GM12878 (cell line): ENCODE data around the gene DNAJC13. TPM values are rescaled to one million over a fixed set of nuclear protein-coding genes. Genes with fewer than 3 reads are reported as not detected.
A peak's percentile ranks its signal among the peaks of the same experiment; 100 is the strongest.

Experiments
- ATAC-seq: fragments of 200-7000 bp; cut with Tn5 transposase; 3 replicates; pipeline ENCODE4 v1.9.1; 2020; ENCODE audit warnings: mild to moderate bottlenecking, moderate library complexity
- BruUV-seq: library from RNA; stranded (reverse); fragments of 400-500 nt; replicated peaks from 2 replicates; lab custom pipeline; 2021; lab: Mats Ljungman, UMichigan
- CTCF ChIA-PET: fragments of 300-600 bp; sonication (Branson Sonifier 250); formaldehyde crosslinking; extraction: SDS; loops from one replicate; lab custom pipeline; 2021; ENCODE audit warnings: inconsistent platforms; lab: Yijun Ruan, JAX
- POLR2A ChIA-PET: fragments of 350-600 bp; formaldehyde crosslinking; extraction: SDS; loops from one replicate; lab custom pipeline; 2021; ENCODE audit warnings: inconsistent platforms; lab: Charles Lee
- RAD21 ChIA-PET: fragments of 300-600 bp; sonication (Branson Sonifier 250); formaldehyde crosslinking; loops from one replicate; lab custom pipeline; 2023; ENCODE audit warnings: antibody characterized with exemption; ENCODE audit not compliant: unreplicated experiment; lab: Charles Lee
- SMC1A ChIA-PET: fragments of 300-600 bp; sonication (Branson Sonifier 250); formaldehyde crosslinking; loops from one replicate; lab custom pipeline; 2023; ENCODE audit not compliant: unreplicated experiment, uncharacterized antibody; lab: Charles Lee
- DNase-seq: peaks from one replicate; pipeline ENCODE4 v3.0.0-alpha.2; 2011; ENCODE audit warnings: low read depth, low spot score
- FAIRE-seq: peaks from 3 replicates; lab custom pipeline; 2011; peaks lifted over from hg19 to GRCh38; lab: Jason Lieb, UNC
- H2AFZ ChIP-seq: 2 replicates; pipeline ENCODE4 v1.6.0; 2011; ENCODE audit warnings: low read depth, low read length, control low read depth; ENCODE audit not compliant: control insufficient read depth
- H3K27ac ChIP-seq: 2 replicates; pipeline ENCODE4 v1.5.1; 2011; ENCODE audit warnings: control low read depth; ENCODE audit not compliant: control insufficient read depth, insufficient read depth
- H3K27me3 ChIP-seq, 2 experiments: replicated peaks in 1 of 2; 2 replicates each; pipeline versions ENCODE4 v1.6.0 to v1.6.1; 2011; ENCODE audit warnings: low read length in 1 of 2; ENCODE audit not compliant: control insufficient read depth in 2 of 2, insufficient read depth in 2 of 2
- H3K36me3 ChIP-seq, 2 experiments: 2 replicates each; pipeline ENCODE4 v1.5.1; 2011; ENCODE audit warnings: low read length in 1 of 2; ENCODE audit not compliant: control insufficient read depth in 2 of 2, insufficient read depth in 2 of 2
- H3K4me1 ChIP-seq: 2 replicates; pipeline ENCODE4 v1.6.1; 2011; ENCODE audit warnings: mild to moderate bottlenecking, low read length, moderate library complexity, mixed read lengths; ENCODE audit not compliant: control insufficient read depth, insufficient read depth
- H3K4me2 ChIP-seq: 2 replicates; pipeline ENCODE4 v1.6.0; 2011; ENCODE audit warnings: control low read depth; ENCODE audit not compliant: control insufficient read depth, insufficient read depth
- H3K4me3 ChIP-seq: fragments of 200-600 bp; sonication (generic); 2 replicates; pipeline ENCODE4 v1.5.1; 2016
- H3K79me2 ChIP-seq: 2 replicates; pipeline ENCODE4 v1.6.0; 2011; ENCODE audit warnings: low read length; ENCODE audit not compliant: control insufficient read depth, insufficient read depth
- H3K9ac ChIP-seq: 2 replicates; pipeline ENCODE4 v1.8.0; 2011; ENCODE audit warnings: low read length, control low read depth, mixed read lengths; ENCODE audit not compliant: control insufficient read depth, insufficient read depth
- H3K9me3 ChIP-seq: replicated peaks from 3 replicates; pipeline ENCODE4 v1.5.1; 2011; ENCODE audit warnings: mild to moderate bottlenecking, low read length; ENCODE audit not compliant: control insufficient read depth, insufficient read depth
- H4K20me1 ChIP-seq: 2 replicates; pipeline ENCODE4 v1.6.0; 2011; ENCODE audit not compliant: control insufficient read depth, insufficient read depth
- DPF2 ChIP-seq: fragments of 450-650 bp; IDR thresholded peaks from 2 replicates; pipeline ENCODE4 v1.6.1; 2017; ENCODE audit warnings: mild to moderate bottlenecking
- GATAD2B ChIP-seq: fragments of 450-650 bp; conservative IDR thresholded peaks from 2 replicates; pipeline ENCODE4 v1.6.1; 2017; ENCODE audit warnings: low read depth, mild to moderate bottlenecking, moderate library complexity
- HDAC2 ChIP-seq: fragments of 200-600 bp; sonication (generic); IDR thresholded peaks from 2 replicates; pipeline ENCODE4 v1.6.1; 2017
- IKZF1 ChIP-seq: fragments of 450-650 bp; conservative IDR thresholded peaks from 2 replicates; pipeline ENCODE4 v1.6.1; 2017; ENCODE audit warnings: antibody characterized with exemption, mild to moderate bottlenecking
- IKZF2 ChIP-seq, 2 experiments: fragments of 450-650 bp; IDR thresholded peaks; 2 replicates each; pipeline ENCODE4 v1.6.1; 2017; ENCODE audit warnings: mild to moderate bottlenecking in 2 of 2, moderate library complexity in 2 of 2
- MLLT1 ChIP-seq: fragments of 450-650 bp; IDR thresholded peaks from 2 replicates; pipeline ENCODE4 v1.6.1; 2016; ENCODE audit warnings: mild to moderate bottlenecking
- MXI1 ChIP-seq: fragments of 150-350 bp; IDR thresholded peaks from 2 replicates; pipeline ENCODE4 v1.6.1; 2011; ENCODE audit warnings: low read depth, mild to moderate bottlenecking, inconsistent platforms, low read length, improper control_type of control experiment
- PBX3 ChIP-seq: IDR thresholded peaks from 2 replicates; pipeline ENCODE4 v1.6.1; 2011; ENCODE audit warnings: mild to moderate bottlenecking, low read depth, low read length, moderate library complexity; ENCODE audit not compliant: insufficient replicate concordance
- POLR2AphosphoS5 ChIP-seq: IDR thresholded peaks from 2 replicates; pipeline ENCODE4 v1.6.1; 2011; ENCODE audit warnings: mild to moderate bottlenecking, low read length, inconsistent platforms
- POU2F2 ChIP-seq: IDR thresholded peaks from 3 replicates; pipeline ENCODE4 v1.6.1; 2011; ENCODE audit warnings: low read depth, mild to moderate bottlenecking, low read length, borderline replicate concordance
- RUNX3 ChIP-seq: IDR thresholded peaks from 2 replicates; pipeline ENCODE4 v1.6.1; 2012; ENCODE audit warnings: low read length, inconsistent platforms
- SIN3A ChIP-seq: IDR thresholded peaks from 2 replicates; pipeline ENCODE4 v1.6.1; 2012; ENCODE audit warnings: low read depth, low read length, improper control_type of control experiment
- SMARCA5 ChIP-seq: fragments of 450-650 bp; IDR thresholded peaks from 2 replicates; pipeline ENCODE4 v1.6.1; 2017; ENCODE audit warnings: mild to moderate bottlenecking
- ZBTB11 ChIP-seq: fragments of 450-650 bp; formaldehyde crosslinking; IDR thresholded peaks from 2 replicates; pipeline ENCODE4 v1.5.0; 2022; ENCODE audit warnings: mild to moderate bottlenecking, missing genetic modification characterization
- ZBTB33 ChIP-seq: fragments of 450-650 bp; IDR thresholded peaks from 2 replicates; pipeline ENCODE4 v1.6.1; 2017; ENCODE audit warnings: mild to moderate bottlenecking
- WGBS: methylation state at CpG from one replicate; pipeline ENCODE4 v1.1.6; 2016; ENCODE audit warnings: low lambda C conversion rate; ENCODE audit not compliant: insufficient replicate concordance, insufficient coverage; ENCODE audit errors: missing lambda C conversion rate; 5-methylcytosine and 5-hydroxymethylcytosine counted together
- in situ Hi-C: fragments of 300-500 bp; cut with MboI; formaldehyde crosslinking; loops from 9 replicates; pipeline ENCODE4 v1.14.3; 2018; ENCODE audit warnings: mixed read lengths
- intact Hi-C: fragments of 100-400 bp; cut with micrococcal nuclease; formaldehyde crosslinking; loops from one replicate; pipeline ENCODE4 v1.14.2; 2022; ENCODE audit not compliant: unreplicated experiment
- polyA plus RNA-seq, 11 experiments: library from polyadenylated mRNA; depleted of rRNA in 4 of 11; unstranded in 6 of 11; stranded (reverse) in 5 of 11; fragments of >200 nt; fragmentation: Nextera tagmentation in 4 of 11; fragmentation: Illumina TruSeq in 1 of 11; extraction: Ambion mirVana in 4 of 11; extraction: Trizol in 1 of 11; gene quantifications; 1 replicate in 1 of 11; 2 replicates in 10 of 11; pipeline versions ENCODE4 v1.2.1 to v1.2.3, GENCODE V29; 2011 to 2016; ENCODE audit warnings: inconsistent platforms in 2 of 11, missing spikeins in 2 of 11, low read depth in 1 of 11
- total RNA-seq, 4 experiments: library from RNA; depleted of rRNA in 3 of 4; stranded (reverse); fragments of >200 nt in 3 of 4; fragmentation: Illumina TruSeq in 1 of 4; extraction: Trizol in 1 of 4; gene quantifications; 2 replicates each; pipeline versions ENCODE4 v1.2.1 to v1.2.3, GENCODE V29; 2013 to 2021

The DNAJC13 gene
- total and polyA plus RNA-seq, 10 of the 15 experiments (the other 5 are each of a cell fraction or from before 2014, with no cell fraction given): 8.3 to 33.9 (median 17.0) TPM

DNA sequence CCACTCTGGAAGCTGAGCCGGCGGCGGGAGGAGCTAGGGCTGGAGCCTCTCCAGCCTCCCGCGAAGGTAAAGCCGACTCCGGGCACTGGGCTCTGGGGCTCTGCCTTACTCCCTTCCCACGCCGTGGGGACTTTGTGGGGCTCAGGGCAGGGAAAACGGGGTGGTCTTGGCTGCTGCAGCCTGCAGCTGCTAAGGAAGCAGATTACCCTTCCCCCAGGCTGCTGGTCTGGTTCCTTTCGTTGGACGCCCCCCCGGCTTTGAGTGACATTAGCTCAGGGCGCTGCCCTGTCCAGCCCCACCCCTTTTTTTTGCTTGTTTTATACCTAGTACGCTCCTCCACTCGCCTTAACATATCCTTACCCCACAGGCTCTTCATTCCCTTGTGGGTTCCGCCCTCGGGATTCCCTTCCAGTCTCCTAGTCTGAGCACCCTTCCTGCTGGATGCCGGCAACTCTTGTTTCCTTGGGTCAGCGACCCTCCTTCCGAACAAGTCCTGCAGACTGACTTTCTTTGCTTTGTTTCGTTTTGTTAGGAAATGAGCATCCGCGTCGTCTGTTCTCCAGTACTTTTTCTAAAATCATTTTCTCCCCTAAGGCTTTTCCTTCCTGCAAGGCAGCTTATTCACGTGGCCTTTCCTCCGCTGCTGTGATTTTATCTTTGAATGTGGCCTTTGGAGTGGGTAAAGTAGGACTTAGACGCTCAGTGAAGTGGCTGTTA is 551 bp downstream of the DNAJC13 start:
- no peaks in the 10 kb centered on the region for H3K27me3 ChIP-seq
- ChIA-PET SMC1A (interaction anchor here (0.9 to 3.5 kb wide), 6 partner anchors 8 to 46 kb away, joined by 3 to 14 read pairs (median 4); no protein-coding TSS in a partner anchor), CTCF (interaction anchor here (0.7 kb wide), 1 partner anchor 381 kb away, joined by 3 read pairs; no protein-coding TSS in a partner anchor), RAD21 (interaction anchor here (1.0 kb wide), 1 partner anchor 32 kb away, joined by 3 read pairs; no protein-coding TSS in a partner anchor), POLR2A (interaction anchor here (0.6 to 1.4 kb wide), 7 partner anchors 11 to 243 kb away, joined by 3 to 5 read pairs (median 4); partner anchors contain the start of genes ACAD11 and UBA5)
- peak overlapping the region; percentile 98 for H2AFZ ChIP-seq
- H3K9ac ChIP-seq: peak overlapping the region; percentile 87
- no peaks in the 10 kb centered on the region for H3K36me3 ChIP-seq
- in situ Hi-C loops (no loop called here), intact Hi-C loops (no loop called here)
- peak; percentile 79 for ATAC-seq
- peaks cover 7% of the 10 kb centered on the region for H3K4me1 ChIP-seq
- DNase-seq: peak; percentile 31
- peak overlapping the region; percentile 71 for H3K27ac ChIP-seq
- no peaks in the 10 kb centered on the region for H4K20me1 ChIP-seq
- FAIRE-seq: no peak
- H3K4me3 ChIP-seq: peak overlapping the region; percentile 88
- no peaks in the 10 kb centered on the region for H3K9me3 ChIP-seq
- WGBS: under 1% methylated on average over 24 of the region's 28 CpGs
- peaks cover 48% of the 10 kb centered on the region for H3K79me2 ChIP-seq
- BruUV-seq: no TSS peak
- peak overlapping the region; percentile 70; the same call in 1 of the 2 replicates for H3K4me2 ChIP-seq
- TF ChIP-seq ZBTB33: no peak
- TF ChIP-seq SMARCA5: no peak; the same call in 1 of the 2 replicates
- TF ChIP-seq GATAD2B: peak; percentile 44; the same call in 1 of the 2 replicates
- peak; percentile 83 for TF ChIP-seq PBX3
- peak; percentile 32; the same call in 1 of the 2 replicates for TF ChIP-seq RUNX3
- TF ChIP-seq IKZF1: peak; percentile 86; the same call in 1 of the 2 replicates
- TF ChIP-seq SIN3A: no peak
- TF ChIP-seq POU2F2: 0 out of 3 replicates have a peak, but pooled peaks have one; percentile 2
- TF ChIP-seq IKZF2 (IDR thresholded peaks at IDR 0.05): peak; percentile 35 to 59; a peak in 1 of 4 replicates
- no peak for TF ChIP-seq ZBTB11 (CRISPR knock-in tag)
- TF ChIP-seq POLR2AphosphoS5: peak; percentile 66; the same call in 1 of the 2 replicates
- 0 out of 2 replicates have a peak, but pooled peaks have one; percentile 17 for TF ChIP-seq MLLT1
- TF ChIP-seq MXI1: peak; percentile 48; the same call in 1 of the 2 replicates
- peak; percentile 79 for TF ChIP-seq DPF2
- no peak for TF ChIP-seq HDAC2
